Psoas muscle (tissue), 8 donors: ENCODE results near the gene NTN4. TPM values are rescaled to one million over a fixed set of nuclear protein-coding genes. Genes with fewer than 3 reads are reported as not detected.

Experiments
- ATAC-seq, 4 donors: fragments of 200-7000 bp; cut with Tn5 transposase; one replicate each; pipeline ENCODE4 v1.9.1; 2020; ENCODE audit warnings: moderate library complexity in 3 of 4, mild to moderate bottlenecking in 2 of 4
- DNase-seq, 2 donors: peaks; one replicate each; pipeline ENCODE4 v3.0.0-alpha.2; 2020
- H3K27ac ChIP-seq: fragments of 200-600 bp; one replicate; pipeline ENCODE4 v1.8.0; 2022
- H3K27me3 ChIP-seq, 3 donors: fragments of 200-600 bp in 1 of 3; one replicate each; pipeline versions ENCODE4 v1.6.1 to v1.8.0; 2013 to 2022; ENCODE audit warnings: low read length in 2 of 3, mild to moderate bottlenecking in 2 of 3, moderate library complexity in 1 of 3; ENCODE audit not compliant: insufficient read depth in 3 of 3
- H3K36me3 ChIP-seq, 2 donors: fragments of 200-600 bp in 1 of 2; one replicate each; pipeline versions ENCODE4 v1.6.1 to v1.8.0; 2013 to 2022; ENCODE audit warnings: low read depth in 1 of 2, mild to moderate bottlenecking in 1 of 2, moderate library complexity in 1 of 2; ENCODE audit not compliant: insufficient read depth in 1 of 2
- H3K4me1 ChIP-seq: fragments of 200-600 bp; one replicate; pipeline ENCODE4 v1.8.0; 2022
- H3K4me3 ChIP-seq: fragments of 200-600 bp; one replicate; pipeline ENCODE4 v1.8.0; 2022; ENCODE audit warnings: mild to moderate bottlenecking
- H3K9me3 ChIP-seq: fragments of 200-600 bp; one replicate; pipeline ENCODE4 v1.8.0; 2022
- WGBS, 3 donors: extraction: QIAGEN DNeasy Blood & Tissue Kit; methylation state at CpG; one replicate each; pipeline versions ENCODE4 v1.1.6 to v1.1.7; 2013; 5-methylcytosine and 5-hydroxymethylcytosine counted together
- intact Hi-C, 2 donors: fragments of 100-400 bp; cut with DNase I; formaldehyde crosslinking; loops; one replicate each; pipeline versions ENCODE4 v1.11.0 to v1.14.2; 2022
- polyA plus RNA-seq, 3 donors: library from polyadenylated mRNA; stranded (reverse); fragments of 200-250 nt; gene quantifications; one replicate each; pipeline ENCODE4 v1.2.3, GENCODE V29; 2013
- total RNA-seq, 4 donors: library from RNA; stranded (reverse); fragmentation: NEBNext Ultra II Directional in 2 of 4; extraction: Animal tissue kit (Norgen Biotek cat#: 25700) in 2 of 4; gene quantifications; one replicate each; pipeline versions ENCODE4 v1.2.1 to v1.2.4, GENCODE V29; 2021 to 2023
- TF ChIP-seq, protein P1 (sequence below): fragments of 200-600 bp; IDR thresholded peaks from one replicate; pipeline ENCODE4 v1.8.0; 2022; ENCODE audit warnings: antibody characterized with exemption
- donor health status: healthy with polysubstance abuse.
- donor health status: DM: no; HTN: no; CAD: no; lungs with moderate emphysema.
- donor health status: Bipolar disorder and iron deficiency.
- donor health status: healthy.
- donor health status: DM: yes; HTN: yes; CAD: no.
- donor health status: DM: no; HTN: no; CAD: no.
- donor health status: DM: no; HTN: no; CAD: no.
- donor health status: DM: yes; HTN: yes; CAD: no.

The NTN4 gene
- total and polyA plus RNA-seq, 7 donors, result 2.9 to 13.3 (median 4.2) TPM

DNA sequence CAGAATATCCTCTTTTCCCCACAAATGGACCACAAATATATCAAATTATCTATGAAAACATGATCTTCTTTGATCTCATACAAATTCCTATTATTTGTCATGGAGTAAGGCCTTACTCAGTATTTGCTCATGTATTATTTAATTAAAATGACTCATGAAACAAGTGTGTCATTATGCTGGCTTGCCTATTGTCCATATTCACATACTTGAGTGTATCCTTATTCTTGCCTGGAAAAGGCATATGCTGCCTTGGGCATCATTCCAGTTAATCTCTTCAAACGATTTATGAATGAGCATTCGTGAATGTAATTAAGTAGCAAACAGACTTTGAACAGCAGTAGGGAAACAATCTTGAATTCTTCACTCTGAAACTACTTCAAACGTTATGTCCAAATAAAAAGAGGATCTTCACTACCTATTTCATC is 45.6 kb upstream of the NTN4 start:
- no peaks in the 10 kb centered on the region for H3K27me3 ChIP-seq
- TF ChIP-seq, protein P1, sequence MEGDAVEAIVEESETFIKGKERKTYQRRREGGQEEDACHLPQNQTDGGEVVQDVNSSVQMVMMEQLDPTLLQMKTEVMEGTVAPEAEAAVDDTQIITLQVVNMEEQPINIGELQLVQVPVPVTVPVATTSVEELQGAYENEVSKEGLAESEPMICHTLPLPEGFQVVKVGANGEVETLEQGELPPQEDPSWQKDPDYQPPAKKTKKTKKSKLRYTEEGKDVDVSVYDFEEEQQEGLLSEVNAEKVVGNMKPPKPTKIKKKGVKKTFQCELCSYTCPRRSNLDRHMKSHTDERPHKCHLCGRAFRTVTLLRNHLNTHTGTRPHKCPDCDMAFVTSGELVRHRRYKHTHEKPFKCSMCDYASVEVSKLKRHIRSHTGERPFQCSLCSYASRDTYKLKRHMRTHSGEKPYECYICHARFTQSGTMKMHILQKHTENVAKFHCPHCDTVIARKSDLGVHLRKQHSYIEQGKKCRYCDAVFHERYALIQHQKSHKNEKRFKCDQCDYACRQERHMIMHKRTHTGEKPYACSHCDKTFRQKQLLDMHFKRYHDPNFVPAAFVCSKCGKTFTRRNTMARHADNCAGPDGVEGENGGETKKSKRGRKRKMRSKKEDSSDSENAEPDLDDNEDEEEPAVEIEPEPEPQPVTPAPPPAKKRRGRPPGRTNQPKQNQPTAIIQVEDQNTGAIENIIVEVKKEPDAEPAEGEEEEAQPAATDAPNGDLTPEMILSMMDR, result no peak
- H3K9me3 ChIP-seq, result no peaks in the 10 kb centered on the region
- no peak for ATAC-seq
- no peak overlapping the region for H3K27ac ChIP-seq
- no peak overlapping the region for H3K4me3 ChIP-seq
- intact Hi-C loops, result no loop called here
- WGBS, 3 donors, result 8 to 13% (median 8%) methylated on average over 3 of the region's 3 CpGs
- DNase-seq, result no peak
- H3K4me1 ChIP-seq, result no peaks in the 10 kb centered on the region
- no peaks in the 10 kb centered on the region for H3K36me3 ChIP-seq

DNA sequence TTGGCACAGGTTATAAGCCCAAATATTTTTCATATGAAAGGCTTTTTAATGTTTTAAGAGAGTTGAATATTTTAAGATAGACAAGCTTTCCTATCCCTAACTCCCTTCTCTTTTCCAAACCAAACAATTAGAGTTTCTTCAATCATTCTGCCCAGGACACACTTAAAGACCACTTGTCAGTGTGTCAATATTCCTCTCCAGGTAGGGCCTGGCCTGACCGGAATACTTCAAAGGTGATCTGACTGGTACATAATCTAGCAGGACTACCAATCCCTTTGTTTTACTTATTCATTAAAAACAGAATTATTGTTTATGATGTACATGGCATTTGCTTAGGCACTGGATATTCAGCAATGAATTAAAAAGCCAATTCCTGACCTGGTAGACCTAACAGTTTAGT is 44.0 kb upstream of the NTN4 start:
- H3K27me3 ChIP-seq, result peaks cover 0 to 2% (median 0%) of the 10 kb centered on the region in 3 donors
- TF ChIP-seq, protein P1, result no peak
- no peaks in the 10 kb centered on the region for H3K36me3 ChIP-seq
- no peaks in the 10 kb centered on the region for H3K4me1 ChIP-seq
- H3K4me3 ChIP-seq, result no peak overlapping the region
- intact Hi-C loops, result no loop called here
- ATAC-seq, result no peak
- H3K9me3 ChIP-seq, result no peaks in the 10 kb centered on the region
- WGBS, 3 donors, result 89 to 98% (median 90%) methylated on average over 1 of the region's 1 CpG
- no peak overlapping the region for H3K27ac ChIP-seq
- no peak for DNase-seq

DNA sequence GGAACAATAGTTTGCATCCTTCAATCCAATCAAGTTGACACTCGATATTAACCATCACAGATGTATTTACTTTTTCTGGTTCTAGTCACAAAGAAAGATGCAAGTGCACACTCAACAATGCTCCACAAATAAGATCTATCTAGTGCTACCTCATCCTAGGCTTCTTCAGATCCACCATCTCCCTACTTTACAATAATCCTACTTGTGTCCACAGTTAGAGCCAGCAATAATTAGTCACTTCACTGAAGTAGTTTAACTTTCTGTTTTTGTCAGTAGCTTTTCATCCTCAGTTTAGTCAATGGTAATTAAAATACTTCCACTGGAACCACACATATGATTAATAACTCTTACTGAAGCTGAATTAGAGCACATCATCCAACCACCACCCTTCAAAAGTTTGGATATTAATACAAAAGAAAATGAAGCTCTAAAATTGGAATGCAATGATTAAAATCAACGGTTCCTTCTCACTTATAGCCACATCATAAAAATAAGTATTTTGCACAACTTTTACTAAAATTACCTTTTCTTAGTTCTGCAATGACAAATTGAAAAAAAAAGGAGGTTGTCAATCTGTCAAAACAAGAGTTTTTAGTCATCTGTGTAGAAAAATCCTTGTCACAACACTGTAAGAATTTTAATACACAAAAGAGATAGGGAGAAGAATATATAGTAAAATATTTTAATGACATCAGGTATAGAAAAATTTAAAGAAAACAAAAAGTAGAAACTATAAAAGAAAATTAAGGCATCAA is 39.9 kb upstream of the NTN4 start:
- intact Hi-C loops, result no loop called here

DNA sequence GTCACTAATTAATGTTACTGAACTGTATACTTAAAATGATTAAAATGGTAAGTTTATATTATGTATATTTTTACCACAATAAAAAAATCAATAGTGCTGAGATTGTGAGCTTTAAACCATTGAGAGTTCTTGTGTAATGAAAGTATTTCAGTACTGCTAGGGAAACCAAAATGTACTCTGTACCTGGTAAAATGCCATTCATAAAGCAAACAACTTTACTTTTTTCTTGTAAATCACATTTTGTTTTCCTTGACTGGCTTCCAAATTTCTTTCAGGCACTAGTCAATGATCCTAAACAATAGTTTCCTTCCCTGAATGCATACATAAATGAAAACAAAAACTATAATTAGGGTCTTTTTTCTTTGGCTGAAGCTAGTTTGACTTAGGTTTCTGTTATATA is 38.8 kb upstream of the NTN4 start:
- no peak overlapping the region for H3K4me3 ChIP-seq
- no peaks in the 10 kb centered on the region for H3K9me3 ChIP-seq
- no peak overlapping the region for H3K27ac ChIP-seq
- TF ChIP-seq, protein P1, result no peak
- DNase-seq (no peak), ATAC-seq (no peak)
- no peaks in the 10 kb centered on the region for H3K4me1 ChIP-seq
- H3K27me3 ChIP-seq, result peaks cover 0 to 2% (median 0%) of the 10 kb centered on the region in 3 donors
- intact Hi-C loops, result no loop called here
- H3K36me3 ChIP-seq, result no peaks in the 10 kb centered on the region

More for the DNA sequence above, 39.9 kb upstream of the NTN4 start:
- 52 to 73% (median 68%) methylated on average over 2 of the region's 2 CpGs for WGBS, 3 donors
- no peak for ATAC-seq
- H3K27me3 ChIP-seq, result peaks cover 0 to 2% (median 0%) of the 10 kb centered on the region in 3 donors
- TF ChIP-seq, protein P1, result no peak
- H3K36me3 ChIP-seq, result no peaks in the 10 kb centered on the region
- H3K4me3 ChIP-seq, result no peak overlapping the region
- H3K4me1 ChIP-seq, result no peaks in the 10 kb centered on the region
- DNase-seq, result no peak
- no peaks in the 10 kb centered on the region for H3K9me3 ChIP-seq
- H3K27ac ChIP-seq, result no peak overlapping the region
